Activated T-cell treated with anti-CD3 and anti-CD28 coated beads, Interleukin-2, amount 50 U/mL, for 4 hours (primary cell): ENCODE data around the gene OR4D2. TPM values are rescaled to one million over a fixed set of nuclear protein-coding genes. Genes with fewer than 3 reads are reported as not detected.
"Not testable (repeated sequence)": the region's sequence is repeated elsewhere in the genome, so short reads cannot be mapped to it uniquely, and the experiment has no call there.

ENCODE experiments used
- ATAC-seq, 2 donors: fragments of 200-7000 bp; cut with Tn5 transposase; one replicate each; pipeline ENCODE4 v1.10.0; 2021
- DNase-seq: peaks from one replicate; pipeline ENCODE4 v3.0.0-alpha.2; 2020
- H3K27me3 Mint-ChIP-seq: one replicate; pipeline ENCODE4 v1.8.0; 2021; ENCODE audit warnings: low read depth, mixed read lengths
- H3K36me3 Mint-ChIP-seq: one replicate; pipeline ENCODE4 v1.8.0; 2022; ENCODE audit warnings: mixed read lengths; ENCODE audit not compliant: insufficient read depth
- H3K4me1 Mint-ChIP-seq: one replicate; pipeline ENCODE4 v1.8.0; 2021; ENCODE audit warnings: low read depth, mixed read lengths
- H3K4me3 Mint-ChIP-seq: one replicate; pipeline ENCODE4 v1.8.0; 2021; ENCODE audit warnings: mild to moderate bottlenecking, moderate library complexity, mixed read lengths
- H3K9me3 Mint-ChIP-seq: one replicate; pipeline ENCODE4 v1.8.0; 2021; ENCODE audit warnings: mixed read lengths
- total RNA-seq, 3 donors: library from RNA; stranded (reverse); gene quantifications; one replicate each; pipeline ENCODE4 v1.2.1, GENCODE V29; 2021

Gene OR4D2
- not detected for total RNA-seq

GRCh38 chr17:58166682-58167081 lies at the start of gene OR4D2:
Gene OR4D2 (plus strand): TSS chr17:58166982. CDS start chr17:58169656, 2,674 bp downstream.
- H3K4me3 Mint-ChIP-seq, result no peak within 1 kb of the TSS
- H3K4me1 Mint-ChIP-seq, result peaks cover 41% of the 10 kb centered on the region
- no peaks in the 10 kb centered on the region for H3K27me3 Mint-ChIP-seq
- peaks cover 2% of the 10 kb centered on the region for H3K36me3 Mint-ChIP-seq
- no peaks in the 10 kb centered on the region for H3K9me3 Mint-ChIP-seq
- DNase-seq, result no peak
- ATAC-seq, result no peak

- DNase-seq (no peak), ATAC-seq (no peak)
- H3K36me3 Mint-ChIP-seq, result no peaks in the 10 kb centered on the region
- H3K27me3 Mint-ChIP-seq, result peaks cover 8% of the 10 kb centered on the region
- H3K9me3 Mint-ChIP-seq, result no peaks in the 10 kb centered on the region
- no peak overlapping the region for H3K4me3 Mint-ChIP-seq
- peaks cover 5% of the 10 kb centered on the region for H3K4me1 Mint-ChIP-seq
Measured at GRCh38 chr17:58117382-58117781, 49.4 kb upstream of the OR4D2 start.

GRCh38 chr17:58119491-58119890 lies 47.3 kb upstream of the OR4D2 start:
- Mint-ChIP-seq H3K36me3 (no peaks in the 10 kb centered on the region), H3K4me1 (peaks cover 8% of the 10 kb centered on the region), H3K9me3 (no peaks in the 10 kb centered on the region), H3K27me3 (peaks cover 8% of the 10 kb centered on the region), H3K4me3 (no peak overlapping the region)
- no peak for ATAC-seq
- no peak for DNase-seq

- peak in 1 of 2 donors; percentile 46 for ATAC-seq
Measured at GRCh38 chr17:58120195-58120822, 46.5 kb upstream of the OR4D2 start.

GRCh38 chr17:58121925-58122324 lies 44.9 kb upstream of the OR4D2 start:
- no peak overlapping the region for H3K4me3 Mint-ChIP-seq
- peaks cover 4% of the 10 kb centered on the region for H3K27me3 Mint-ChIP-seq
- peaks cover 8% of the 10 kb centered on the region for H3K4me1 Mint-ChIP-seq
- DNase-seq, result no peak
- no peaks in the 10 kb centered on the region for H3K36me3 Mint-ChIP-seq
- ATAC-seq, result no peak
- no peaks in the 10 kb centered on the region for H3K9me3 Mint-ChIP-seq

More at GRCh38 chr17:58120195-58120822, 46.5 kb upstream of the OR4D2 start:
- Mint-ChIP-seq H3K27me3 (peaks cover 8% of the 10 kb centered on the region), H3K4me1 (peaks cover 8% of the 10 kb centered on the region), H3K9me3 (no peaks in the 10 kb centered on the region), H3K36me3 (no peaks in the 10 kb centered on the region), H3K4me3 (no peak overlapping the region)
- peak; percentile 19 for DNase-seq

- no peak for ATAC-seq
- DNase-seq, result no peak
- H3K9me3 Mint-ChIP-seq, result no peaks in the 10 kb centered on the region
- H3K4me3 Mint-ChIP-seq, result no peak overlapping the region
- no peaks in the 10 kb centered on the region for H3K4me1 Mint-ChIP-seq
- H3K36me3 Mint-ChIP-seq, result no peaks in the 10 kb centered on the region
- H3K27me3 Mint-ChIP-seq, result peaks cover 4% of the 10 kb centered on the region
Measured at GRCh38 chr17:58127846-58128245, 38.9 kb upstream of the OR4D2 start.

GRCh38 chr17:58132697-58133096 lies 34.1 kb upstream of the OR4D2 start:
- DNase-seq, H3K9me3 Mint-ChIP-seq, H3K36me3 Mint-ChIP-seq, ATAC-seq, H3K27me3 Mint-ChIP-seq, H3K4me3 Mint-ChIP-seq, H3K4me1 Mint-ChIP-seq: not testable (repeated sequence)

- no peak overlapping the region for H3K4me3 Mint-ChIP-seq
- H3K36me3 Mint-ChIP-seq, result peaks cover 3% of the 10 kb centered on the region
- no peak for DNase-seq
- peaks cover 4% of the 10 kb centered on the region for H3K27me3 Mint-ChIP-seq
- H3K9me3 Mint-ChIP-seq, result peaks cover 10% of the 10 kb centered on the region
- ATAC-seq, result no peak
- H3K4me1 Mint-ChIP-seq, result no peaks in the 10 kb centered on the region
Measured at GRCh38 chr17:58136669-58137279, 30.0 kb upstream of the OR4D2 start.

GRCh38 chr17:58141505-58141904 lies 25.3 kb upstream of the OR4D2 start:
- H3K27me3 Mint-ChIP-seq, result peaks cover 4% of the 10 kb centered on the region
- H3K4me3 Mint-ChIP-seq, result no peak overlapping the region
- H3K9me3 Mint-ChIP-seq, result peaks cover 29% of the 10 kb centered on the region
- peaks cover 13% of the 10 kb centered on the region for H3K36me3 Mint-ChIP-seq
- no peak for DNase-seq
- peaks cover 3% of the 10 kb centered on the region for H3K4me1 Mint-ChIP-seq
- ATAC-seq, result no peak

GRCh38 chr17:58143335-58143734 lies 23.4 kb upstream of the OR4D2 start:
- H3K27me3 Mint-ChIP-seq, H3K4me1 Mint-ChIP-seq, ATAC-seq, DNase-seq, H3K4me3 Mint-ChIP-seq: not testable (repeated sequence)
- Mint-ChIP-seq H3K36me3 (peaks cover 17% of the 10 kb centered on the region), H3K9me3 (peaks cover 37% of the 10 kb centered on the region)

GRCh38 chr17:58144801-58145200 lies 22.0 kb upstream of the OR4D2 start:
- H3K9me3 Mint-ChIP-seq, result peaks cover 37% of the 10 kb centered on the region
- H3K36me3 Mint-ChIP-seq, result peaks cover 19% of the 10 kb centered on the region
- peaks cover 3% of the 10 kb centered on the region for H3K27me3 Mint-ChIP-seq
- ATAC-seq (no peak), DNase-seq (no peak)
- peaks cover 16% of the 10 kb centered on the region for H3K4me1 Mint-ChIP-seq
- H3K4me3 Mint-ChIP-seq, result no peak overlapping the region

- Mint-ChIP-seq H3K4me3 (no peak within 1 kb of the TSS), H3K36me3 (peaks cover 19% of the 10 kb centered on the region), H3K9me3 (peaks cover 37% of the 10 kb centered on the region), H3K4me1 (peaks cover 37% of the 10 kb centered on the region), H3K27me3 (peaks cover 2% of the 10 kb centered on the region)
- no peak for ATAC-seq
- no peak for DNase-seq
Measured at GRCh38 chr17:58147930-58148434, 18.8 kb upstream of the OR4D2 start, which contains the start of gene OR4D1. Gene OR4D1 (plus strand): TSS chr17:58148384. CDS start chr17:58155154, 6,770 bp downstream.

- H3K9me3 Mint-ChIP-seq, result peaks cover 36% of the 10 kb centered on the region
- H3K36me3 Mint-ChIP-seq, result peaks cover 19% of the 10 kb centered on the region
- H3K27me3 Mint-ChIP-seq, result peaks cover 2% of the 10 kb centered on the region
- H3K4me1 Mint-ChIP-seq, result peaks cover 43% of the 10 kb centered on the region
- no peak overlapping the region for H3K4me3 Mint-ChIP-seq
- ATAC-seq, result no peak
- no peak for DNase-seq
Measured at GRCh38 chr17:58148609-58149008, 18.2 kb upstream of the OR4D2 start.

- ATAC-seq (no peak), DNase-seq (no peak)
- Mint-ChIP-seq H3K4me1 (peaks cover 59% of the 10 kb centered on the region), H3K36me3 (peaks cover 8% of the 10 kb centered on the region), H3K9me3 (peaks cover 21% of the 10 kb centered on the region), H3K4me3 (no peak overlapping the region), H3K27me3 (peaks cover 2% of the 10 kb centered on the region)
Measured at GRCh38 chr17:58150394-58150793, 16.4 kb upstream of the OR4D2 start.

GRCh38 chr17:58153046-58153445 lies 13.7 kb upstream of the OR4D2 start:
- DNase-seq (peak; percentile 18), ATAC-seq (peak in 1 of 2 donors; percentile 23)
- Mint-ChIP-seq H3K4me3 (peak overlapping the region; percentile 51), H3K9me3 (no peaks in the 10 kb centered on the region), H3K27me3 (no peaks in the 10 kb centered on the region), H3K4me1 (peaks cover 76% of the 10 kb centered on the region), H3K36me3 (peaks cover 2% of the 10 kb centered on the region)
